RWPE1 (cell line): ENCODE results near the gene AMZ2.
"Not testable (repeated sequence)": the region's sequence is repeated elsewhere in the genome, so short reads cannot be mapped to it uniquely, and the experiment has no call there.

Experiments used
- CTCF ChIA-PET: fragments of 350-600 bp; sonication (Branson Sonifier 250); formaldehyde crosslinking; extraction: SDS; loops from one replicate; lab custom pipeline; 2021; lab: Yijun Ruan, JAX
- POLR2A ChIA-PET: fragments of 400-600 bp; formaldehyde crosslinking; extraction: SDS; loops from one replicate; lab custom pipeline; 2020; ENCODE audit warnings: antibody characterized with exemption; ENCODE audit not compliant: low non-redundant PET; lab: Yijun Ruan, JAX
- DNase-seq: peaks from one replicate; pipeline ENCODE4 v3.0.0; 2012; ENCODE audit warnings: low spot score
- H3K27ac ChIP-seq: fragments of 450-650 bp; 2 replicates; pipeline ENCODE4 v1.5.1; 2017
- TF ChIP-seq, protein P1 (sequence below): fragments of 450-650 bp; conservative IDR thresholded peaks from 2 replicates; pipeline ENCODE4 v1.5.1; 2017; ENCODE audit warnings: low read depth, mild to moderate bottlenecking

AMZ2 gene

DNA sequence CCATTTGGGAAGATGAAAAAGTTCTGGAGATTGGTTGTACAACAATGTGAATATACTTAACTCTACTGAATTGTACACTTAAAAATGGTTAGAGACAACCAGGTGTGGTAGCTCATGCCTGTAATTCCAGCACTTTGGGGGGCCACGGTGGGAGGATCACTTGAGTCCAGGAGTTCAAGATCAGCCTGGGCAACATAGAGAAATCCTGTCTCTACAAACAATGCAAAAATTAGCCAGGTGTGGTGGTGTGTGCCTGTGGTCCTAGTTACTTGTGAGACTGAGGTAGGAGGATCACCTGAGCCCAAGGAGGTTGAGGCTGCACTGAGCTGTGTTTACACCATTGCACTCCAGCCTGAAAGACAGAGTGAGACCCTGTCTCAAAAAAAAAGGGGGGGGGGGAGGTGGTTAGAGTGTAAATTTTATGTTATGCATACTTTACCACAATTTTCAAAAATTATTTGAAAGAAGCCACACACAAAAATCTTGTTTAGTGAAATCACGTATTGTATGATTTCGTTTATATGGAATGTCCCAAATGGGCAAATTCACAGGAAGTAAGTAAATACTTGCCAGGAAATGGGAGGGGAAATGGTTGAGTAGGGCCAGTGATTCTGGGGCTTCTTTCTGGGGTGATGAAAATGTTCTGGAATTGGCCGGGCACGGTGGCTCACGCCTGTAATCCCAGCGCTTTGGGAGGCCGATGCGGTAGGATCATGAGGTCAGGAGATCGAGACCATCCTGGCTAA, 37.1 kb upstream of the AMZ2 start:
- ChIA-PET POLR2A (no interaction called here), CTCF (no interaction called here)
- no peak for DNase-seq
- no peak overlapping the region for H3K27ac ChIP-seq
- TF ChIP-seq, protein P1, sequence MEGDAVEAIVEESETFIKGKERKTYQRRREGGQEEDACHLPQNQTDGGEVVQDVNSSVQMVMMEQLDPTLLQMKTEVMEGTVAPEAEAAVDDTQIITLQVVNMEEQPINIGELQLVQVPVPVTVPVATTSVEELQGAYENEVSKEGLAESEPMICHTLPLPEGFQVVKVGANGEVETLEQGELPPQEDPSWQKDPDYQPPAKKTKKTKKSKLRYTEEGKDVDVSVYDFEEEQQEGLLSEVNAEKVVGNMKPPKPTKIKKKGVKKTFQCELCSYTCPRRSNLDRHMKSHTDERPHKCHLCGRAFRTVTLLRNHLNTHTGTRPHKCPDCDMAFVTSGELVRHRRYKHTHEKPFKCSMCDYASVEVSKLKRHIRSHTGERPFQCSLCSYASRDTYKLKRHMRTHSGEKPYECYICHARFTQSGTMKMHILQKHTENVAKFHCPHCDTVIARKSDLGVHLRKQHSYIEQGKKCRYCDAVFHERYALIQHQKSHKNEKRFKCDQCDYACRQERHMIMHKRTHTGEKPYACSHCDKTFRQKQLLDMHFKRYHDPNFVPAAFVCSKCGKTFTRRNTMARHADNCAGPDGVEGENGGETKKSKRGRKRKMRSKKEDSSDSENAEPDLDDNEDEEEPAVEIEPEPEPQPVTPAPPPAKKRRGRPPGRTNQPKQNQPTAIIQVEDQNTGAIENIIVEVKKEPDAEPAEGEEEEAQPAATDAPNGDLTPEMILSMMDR = no peak

- DNase-seq, POLR2A ChIA-PET, CTCF ChIA-PET, H3K27ac ChIP-seq: not testable (repeated sequence)
These were observed 34.1 kb upstream of the AMZ2 start for GRCh38 chr17:68213428-68214411.

- POLR2A ChIA-PET = not testable (repeated sequence)
These were observed 32.4 kb upstream of the AMZ2 start for GRCh38 chr17:68215453-68215852.

GRCh38 chr17:68219429-68219828, 28.4 kb upstream of the AMZ2 start:
- CTCF ChIA-PET = not testable (repeated sequence)

More at GRCh38 chr17:68215453-68215852, 32.4 kb upstream of the AMZ2 start:
- H3K27ac ChIP-seq, DNase-seq, CTCF ChIA-PET: not testable (repeated sequence)

DNA sequence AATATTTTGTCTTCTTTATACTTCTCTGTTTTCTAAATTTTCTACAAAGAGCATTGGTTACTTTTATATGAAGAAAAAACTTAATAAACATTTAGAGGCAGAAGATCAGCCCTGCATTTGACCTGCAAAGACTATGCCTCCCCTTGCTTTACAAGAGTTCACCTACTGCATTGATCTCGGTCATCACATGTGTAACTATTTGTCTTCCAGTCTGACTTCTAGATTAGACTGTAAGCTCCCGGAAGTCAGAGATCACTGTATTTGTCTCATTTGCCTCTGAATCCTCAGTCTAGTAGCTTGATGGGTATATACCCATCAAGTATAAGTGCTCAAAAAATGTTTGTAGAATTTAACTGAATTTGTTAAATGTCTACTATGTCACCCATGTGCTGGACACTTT, 27.7 kb upstream of the AMZ2 start:
- H3K27ac ChIP-seq, DNase-seq, CTCF ChIA-PET: not testable (repeated sequence)

More at GRCh38 chr17:68219429-68219828, 28.4 kb upstream of the AMZ2 start:
- POLR2A ChIA-PET, H3K27ac ChIP-seq, DNase-seq: not testable (repeated sequence)

DNA sequence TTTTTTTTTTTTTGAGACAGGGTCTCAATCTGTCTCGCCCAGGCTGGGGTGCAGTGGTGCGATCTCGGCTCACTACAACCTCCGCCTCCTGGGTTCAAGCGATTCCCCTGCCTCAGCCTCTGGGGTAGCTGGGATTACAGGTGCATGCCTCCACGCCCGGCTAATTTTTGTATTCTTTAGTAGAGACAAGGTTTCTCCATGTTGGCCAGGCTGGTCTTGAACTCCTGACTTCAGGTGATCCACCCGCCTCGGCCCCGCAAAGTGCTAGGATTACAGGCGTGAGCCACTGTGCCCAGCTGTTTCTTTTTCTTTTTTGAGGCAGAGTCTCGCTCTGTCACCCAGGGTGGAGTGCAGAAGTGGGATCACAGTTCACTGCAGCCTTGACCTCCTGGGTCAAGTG, 27.1 kb upstream of the AMZ2 start:
- CTCF ChIA-PET, H3K27ac ChIP-seq, DNase-seq: not testable (repeated sequence)

More for the DNA sequence above, 27.7 kb upstream of the AMZ2 start:
- POLR2A ChIA-PET = not testable (repeated sequence)

DNA sequence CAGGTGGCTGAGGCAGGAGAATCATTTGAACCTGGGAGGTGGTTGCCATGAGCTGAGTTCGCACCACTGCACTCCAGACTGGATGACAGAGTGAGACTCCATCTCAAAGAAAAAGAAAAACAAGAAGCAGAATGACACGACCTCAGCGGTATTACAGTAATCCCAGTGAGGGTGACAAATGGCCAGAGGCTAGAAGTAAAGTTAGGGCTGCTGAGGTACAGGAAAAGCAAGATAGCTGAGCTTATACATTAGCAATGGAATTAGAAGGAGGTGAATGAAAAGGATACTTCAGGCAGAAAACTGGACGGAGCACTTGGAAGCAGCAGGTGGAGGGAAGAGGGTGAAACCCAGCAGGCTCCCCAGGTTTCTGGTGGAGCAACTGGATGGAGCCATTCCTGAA, 26.1 kb upstream of the AMZ2 start:
- ChIA-PET POLR2A (no interaction called here), CTCF (interaction anchor here (0.7 to 1.5 kb wide), 2 partner anchors 13 to 177 kb away, joined by 3 read pairs; no protein-coding TSS in a partner anchor)
- DNase-seq = no peak
- H3K27ac ChIP-seq = no peak overlapping the region
- TF ChIP-seq, protein P1 = no peak

More for the DNA sequence above, 27.1 kb upstream of the AMZ2 start:
- POLR2A ChIA-PET = interaction anchor here (0.6 kb wide), 1 partner anchor 30 kb away, joined by 4 read pairs; no protein-coding TSS in a partner anchor

GRCh38 chr17:68222606-68223005, 25.2 kb upstream of the AMZ2 start:
- DNase-seq = no peak
- no peak overlapping the region for H3K27ac ChIP-seq
- ChIA-PET POLR2A (no interaction called here), CTCF (interaction anchor here (1.5 kb wide), 1 partner anchor 12 kb away, joined by 3 read pairs; no protein-coding TSS in a partner anchor)
- TF ChIP-seq, protein P1 = no peak

GRCh38 chr17:68225055-68225454, 22.8 kb upstream of the AMZ2 start:
- H3K27ac ChIP-seq, POLR2A ChIA-PET, DNase-seq: not testable (repeated sequence)
- CTCF ChIA-PET = interaction anchor here (0.6 kb wide), 1 partner anchor 425 kb away, joined by 3 read pairs; no protein-coding TSS in a partner anchor

- CTCF ChIA-PET = not testable (repeated sequence)
These were observed 19.7 kb upstream of the AMZ2 start for GRCh38 chr17:68228039-68228680.

More at GRCh38 chr17:68228039-68228680, 19.7 kb upstream of the AMZ2 start:
- POLR2A ChIA-PET, DNase-seq, H3K27ac ChIP-seq: not testable (repeated sequence)
